Fibroblast of pulmonary artery (primary cell): ENCODE measurements around the gene SORD.
"Not testable (repeated sequence)": the region's sequence is repeated elsewhere in the genome, so short reads cannot be mapped to it uniquely, and the experiment has no call there.

Experiments
- DNase-seq: peaks from one replicate; pipeline ENCODE4 v3.0.0-alpha.2; 2010; ENCODE audit warnings: low read depth
- H3K4me3 ChIP-seq: replicated peaks from 2 replicates; pipeline ENCODE4 v1.5.1; 2011; ENCODE audit warnings: low read depth, mild to moderate bottlenecking, control low read depth, low read length, moderate library complexity
- CTCF ChIP-seq: IDR thresholded peaks from 2 replicates; pipeline ENCODE4 v1.5.1; 2011; ENCODE audit warnings: mild to moderate bottlenecking, control low read depth, low read length, inconsistent platforms; ENCODE audit errors: missing control alignments

SORD gene

GRCh38 chr15:45022871-45023658 lies at the start of gene SORD:
Gene SORD (plus strand): TSS chr15:45023195. CDS start chr15:45023284, 89 bp downstream.
- peak within 1 kb of the TSS; percentile 78 for H3K4me3 ChIP-seq
- peak; percentile 77 for DNase-seq
- TF ChIP-seq CTCF = no peak

GRCh38 chr15:44976183-44976582 lies 46.8 kb upstream of the SORD start:
- not testable (repeated sequence) for H3K4me3 ChIP-seq, DNase-seq

GRCh38 chr15:44977781-44978180 lies 45.2 kb upstream of the SORD start:
- H3K4me3 ChIP-seq, DNase-seq: not testable (repeated sequence)

GRCh38 chr15:44979617-44980339 lies 43.2 kb upstream of the SORD start:
- DNase-seq, H3K4me3 ChIP-seq: not testable (repeated sequence)

- not testable (repeated sequence) for DNase-seq, H3K4me3 ChIP-seq
These were observed 38.9 kb upstream of the SORD start for GRCh38 chr15:44984144-44984543.

GRCh38 chr15:44986346-44987055 lies 36.5 kb upstream of the SORD start:
- not testable (repeated sequence) for H3K4me3 ChIP-seq, DNase-seq

GRCh38 chr15:44987711-44988110 lies 35.3 kb upstream of the SORD start:
- H3K4me3 ChIP-seq, DNase-seq: not testable (repeated sequence)

- H3K4me3 ChIP-seq, DNase-seq: not testable (repeated sequence)
These were observed 34.7 kb upstream of the SORD start for GRCh38 chr15:44988184-44988869.

GRCh38 chr15:44988870-44989219 lies 34.1 kb upstream of the SORD start:
- not testable (repeated sequence) for DNase-seq, H3K4me3 ChIP-seq

GRCh38 chr15:44997632-44998031 lies 25.4 kb upstream of the SORD start:
- DNase-seq, H3K4me3 ChIP-seq: not testable (repeated sequence)

GRCh38 chr15:44999105-44999504 lies 23.9 kb upstream of the SORD start:
- H3K4me3 ChIP-seq = no peak overlapping the region
- no peak for TF ChIP-seq CTCF
- no peak for DNase-seq

GRCh38 chr15:45001180-45001579 lies 21.8 kb upstream of the SORD start:
- H3K4me3 ChIP-seq, DNase-seq: not testable (repeated sequence)

- DNase-seq = not testable (repeated sequence)
These were observed 19.1 kb upstream of the SORD start for GRCh38 chr15:45003731-45004410.

GRCh38 chr15:45004590-45005175 lies 18.3 kb upstream of the SORD start:
- DNase-seq, H3K4me3 ChIP-seq: not testable (repeated sequence)

More at GRCh38 chr15:45003731-45004410, 19.1 kb upstream of the SORD start:
- not testable (repeated sequence) for H3K4me3 ChIP-seq
